NCI-H146 treated with DMSO at 0.1 percent for 48 hours (cell line): ENCODE measurements around the gene SETD1B.

Experiments
- DNase-seq: peaks from one replicate; lab custom pipeline; 2025; ENCODE audit not compliant: unreplicated experiment; lab: John Stamatoyannopoulos, UW

Gene SETD1B

DNA sequence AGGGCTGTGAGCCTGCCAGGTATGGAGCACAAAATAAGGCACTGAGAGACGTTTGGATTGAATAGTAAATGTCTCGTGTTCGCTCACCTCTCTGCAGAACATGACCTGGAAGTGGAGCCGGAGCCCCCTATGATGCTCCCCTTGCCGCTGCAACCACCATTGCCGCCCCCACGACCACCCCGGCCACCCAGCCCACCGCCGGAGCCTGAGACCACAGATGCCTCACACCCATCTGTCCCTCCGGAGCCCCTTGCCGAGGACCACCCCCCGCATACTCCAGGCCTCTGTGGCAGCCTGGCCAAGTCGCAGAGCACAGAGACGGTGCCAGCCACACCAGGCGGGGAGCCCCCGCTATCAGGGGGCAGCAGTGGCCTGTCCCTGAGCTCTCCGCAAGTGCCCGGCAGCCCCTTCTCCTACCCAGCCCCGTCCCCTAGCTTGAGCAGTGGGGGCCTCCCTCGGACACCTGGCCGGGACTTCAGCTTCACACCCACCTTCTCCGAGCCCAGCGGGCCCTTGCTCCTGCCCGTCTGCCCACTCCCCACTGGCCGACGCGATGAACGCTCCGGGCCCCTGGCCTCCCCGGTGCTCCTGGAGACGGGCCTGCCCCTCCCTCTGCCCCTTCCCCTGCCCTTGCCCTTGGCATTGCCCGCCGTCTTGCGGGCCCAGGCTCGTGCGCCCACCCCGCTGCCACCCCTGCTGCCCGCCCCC is 18.7 kb downstream of the SETD1B start:
- DNase-seq: no peak

- DNase-seq: no peak
These were observed 19.4 kb downstream of the SETD1B start for GRCh38 chr12:121823101-121823726.

GRCh38 chr12:121823727-121824115 is 19.9 kb downstream of the SETD1B start:
- DNase-seq: no peak

DNA sequence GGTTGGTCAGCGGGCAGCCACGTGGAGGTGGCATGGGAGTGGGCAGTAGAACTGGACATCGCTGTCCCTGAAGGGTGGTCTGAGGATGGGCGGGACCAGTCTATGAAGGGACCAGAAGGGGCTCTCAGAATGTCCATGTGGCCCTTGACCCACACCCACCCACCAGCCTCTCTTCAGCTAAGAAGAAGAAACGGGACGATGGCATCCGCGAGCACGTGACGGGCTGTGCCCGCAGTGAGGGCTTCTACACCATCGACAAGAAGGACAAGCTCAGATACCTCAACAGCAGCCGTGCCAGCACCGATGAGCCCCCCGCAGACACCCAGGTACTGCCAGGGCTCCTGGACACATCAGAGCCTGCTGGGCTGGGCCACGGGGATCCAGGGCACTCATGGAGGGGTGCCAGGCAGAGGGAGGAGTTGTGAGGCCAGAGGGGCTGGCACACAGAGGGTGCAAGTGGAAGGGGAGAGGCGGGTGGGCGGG is 21.3 kb downstream of the SETD1B start:
- no peak for DNase-seq

- no peak for DNase-seq
These were observed 22.7 kb downstream of the SETD1B start for GRCh38 chr12:121826318-121827150.

DNA sequence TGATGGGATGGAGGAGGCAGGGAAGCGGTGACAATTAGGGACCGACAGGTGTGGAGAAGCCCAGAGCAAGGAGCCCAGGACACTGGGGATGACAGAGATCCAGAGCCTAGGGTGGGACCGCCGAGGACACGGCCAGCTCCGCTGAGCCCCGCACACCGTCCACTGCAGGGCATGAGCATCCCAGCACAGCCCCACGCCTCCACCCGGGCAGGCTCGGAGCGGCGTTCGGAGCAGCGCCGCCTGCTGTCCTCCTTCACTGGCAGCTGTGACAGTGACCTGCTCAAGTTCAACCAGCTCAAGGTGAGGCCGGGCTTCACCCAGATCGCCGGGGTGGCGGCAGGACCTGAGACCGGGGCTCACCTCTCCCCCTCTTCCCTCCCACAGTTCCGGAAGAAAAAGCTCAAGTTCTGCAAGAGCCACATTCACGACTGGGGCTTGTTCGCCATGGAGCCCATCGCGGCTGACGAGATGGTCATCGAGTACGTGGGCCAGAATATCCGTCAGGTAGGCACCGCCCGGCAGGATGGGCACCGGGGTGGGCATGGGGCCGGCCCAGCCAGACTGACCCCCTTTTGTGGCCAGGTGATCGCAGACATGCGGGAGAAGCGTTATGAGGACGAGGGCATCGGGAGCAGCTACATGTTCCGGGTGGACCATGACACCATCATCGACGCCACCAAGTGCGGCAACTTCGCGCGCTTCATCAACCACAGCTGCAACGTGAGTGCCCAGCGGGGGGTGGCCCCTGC is 23.7 kb downstream of the SETD1B start:
- DNase-seq: no peak

- no peak for DNase-seq
These were observed 24.5 kb downstream of the SETD1B start for GRCh38 chr12:121828306-121828705.

- no peak for DNase-seq
These were observed 25.0 kb downstream of the SETD1B start for GRCh38 chr12:121828826-121829225.

DNA sequence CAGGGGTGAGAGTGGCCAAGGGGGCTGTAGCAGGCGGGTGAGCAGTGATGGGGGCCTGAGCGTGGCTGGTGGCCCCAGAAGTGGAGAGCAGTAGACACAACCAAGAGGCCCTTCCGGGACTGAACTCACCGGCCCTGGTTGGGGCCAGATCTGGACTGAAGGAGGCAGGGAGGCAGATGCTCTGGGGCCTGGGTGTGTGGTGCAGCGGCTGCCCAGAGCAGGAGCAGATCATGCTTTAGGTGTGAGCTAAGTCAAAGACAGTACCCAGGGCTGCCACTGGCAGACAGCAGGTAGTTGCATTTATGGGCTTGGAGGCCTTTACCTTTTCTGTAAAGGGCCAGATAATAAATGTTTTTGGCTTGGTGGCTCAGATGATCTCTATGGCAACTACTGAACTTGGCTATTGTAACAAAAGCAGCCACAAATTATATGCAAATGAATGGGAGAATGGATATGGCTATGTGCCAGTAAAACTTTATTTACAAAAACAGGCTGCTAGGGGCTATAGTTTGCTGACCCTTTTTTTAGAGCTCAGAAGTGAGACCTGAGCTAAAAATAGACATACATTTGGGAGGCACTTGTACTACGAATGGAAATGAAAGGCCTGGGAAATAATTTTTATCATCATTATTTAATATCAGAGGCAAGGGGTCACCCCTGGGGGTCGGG is 25.6 kb downstream of the SETD1B start:
- DNase-seq: no peak

GRCh38 chr12:121830134-121830533 is 26.3 kb downstream of the SETD1B start:
- DNase-seq: no peak

DNA sequence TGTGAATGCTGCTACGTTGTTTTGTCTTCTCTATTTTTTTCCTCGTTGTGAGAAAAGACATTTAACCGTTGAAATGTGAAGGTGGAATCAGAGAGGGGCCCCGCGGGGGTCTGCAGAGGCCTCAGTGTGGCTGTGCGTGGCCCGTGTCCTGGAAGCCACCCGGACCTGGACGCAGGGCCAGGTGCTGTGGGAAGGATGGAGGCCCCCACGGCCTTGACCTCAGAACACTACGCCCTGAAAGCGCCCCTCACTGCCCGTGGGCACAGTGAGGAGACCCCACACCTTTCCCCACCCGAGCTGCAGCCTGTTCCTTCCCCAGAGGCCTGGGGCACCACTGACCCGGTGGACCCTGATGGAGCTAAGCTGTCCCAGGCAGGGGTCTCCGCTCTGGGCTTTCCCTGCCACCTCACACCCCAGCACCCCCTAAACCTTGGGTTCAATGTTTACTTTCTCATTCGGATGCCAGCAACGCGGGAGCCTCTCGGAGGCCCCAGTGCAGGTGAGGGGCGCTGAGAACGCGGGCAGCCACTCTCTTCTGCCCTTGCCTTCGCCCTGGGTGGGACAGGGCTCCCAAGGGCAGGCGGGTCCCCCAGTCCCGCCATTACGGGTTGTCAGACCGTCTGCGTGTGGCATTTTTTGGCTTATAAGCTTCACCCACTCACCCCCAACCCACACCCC is 26.9 kb downstream of the SETD1B start:
- DNase-seq: no peak

DNA sequence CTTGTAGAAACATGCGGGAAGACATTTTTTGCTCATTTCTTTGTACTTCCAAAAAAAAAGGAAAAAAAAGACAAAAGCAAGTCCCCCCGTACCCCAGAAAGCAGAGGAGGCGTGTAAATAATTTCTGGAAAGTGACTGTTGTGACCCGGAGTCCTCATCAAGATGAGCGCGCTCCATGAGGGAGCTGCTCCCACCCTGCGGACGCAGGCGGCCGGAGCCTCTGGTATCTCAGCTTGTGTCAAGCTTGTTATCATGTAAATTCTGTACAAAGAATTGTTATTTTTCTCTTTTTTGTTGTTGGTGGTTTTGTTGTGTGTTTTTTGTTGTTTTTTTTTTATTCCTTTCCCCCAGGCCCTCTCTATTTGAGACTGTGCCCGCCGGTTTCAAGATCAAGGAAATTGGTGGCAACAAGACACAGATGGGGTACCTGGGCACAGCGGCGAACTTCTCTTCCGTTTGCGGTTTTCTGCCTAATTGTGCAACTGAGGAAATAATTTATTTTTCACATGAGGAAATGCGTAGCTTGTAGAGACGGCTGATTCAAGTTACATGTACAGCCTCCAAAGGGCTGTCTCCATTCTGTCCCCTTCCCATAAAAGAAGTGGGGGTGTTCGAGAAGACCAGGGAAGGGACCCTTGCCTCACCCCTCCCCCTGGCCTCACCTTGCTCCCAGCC is 27.9 kb downstream of the SETD1B start:
- DNase-seq: no peak

- no peak for DNase-seq
These were observed 33.9 kb downstream of the SETD1B start for GRCh38 chr12:121837680-121838079.

GRCh38 chr12:121838126-121838525 is 34.3 kb downstream of the SETD1B start:
- no peak for DNase-seq

GRCh38 chr12:121839106-121839992 is 35.5 kb downstream of the SETD1B start:
- DNase-seq: peak; percentile 95

- no peak for DNase-seq
These were observed 36.4 kb downstream of the SETD1B start for GRCh38 chr12:121839993-121840761.

- DNase-seq: no peak
These were observed 39.6 kb downstream of the SETD1B start for GRCh38 chr12:121843236-121843982.
